GM20431 (cell line): ENCODE results near the gene FBXW11.

Source experiments
- in situ Hi-C: fragments of 300-500 bp; cut with MseI, MboI; formaldehyde crosslinking; loops from one replicate; pipeline ENCODE4 v1.15.0; 2020; ENCODE audit warnings: low sequenced_read_pairs; ENCODE audit not compliant: unreplicated experiment

Gene FBXW11

GRCh38 chr5:171849585-171850323, 156.7 kb downstream of the FBXW11 start:
- in situ Hi-C loops: no loop called here

DNA sequence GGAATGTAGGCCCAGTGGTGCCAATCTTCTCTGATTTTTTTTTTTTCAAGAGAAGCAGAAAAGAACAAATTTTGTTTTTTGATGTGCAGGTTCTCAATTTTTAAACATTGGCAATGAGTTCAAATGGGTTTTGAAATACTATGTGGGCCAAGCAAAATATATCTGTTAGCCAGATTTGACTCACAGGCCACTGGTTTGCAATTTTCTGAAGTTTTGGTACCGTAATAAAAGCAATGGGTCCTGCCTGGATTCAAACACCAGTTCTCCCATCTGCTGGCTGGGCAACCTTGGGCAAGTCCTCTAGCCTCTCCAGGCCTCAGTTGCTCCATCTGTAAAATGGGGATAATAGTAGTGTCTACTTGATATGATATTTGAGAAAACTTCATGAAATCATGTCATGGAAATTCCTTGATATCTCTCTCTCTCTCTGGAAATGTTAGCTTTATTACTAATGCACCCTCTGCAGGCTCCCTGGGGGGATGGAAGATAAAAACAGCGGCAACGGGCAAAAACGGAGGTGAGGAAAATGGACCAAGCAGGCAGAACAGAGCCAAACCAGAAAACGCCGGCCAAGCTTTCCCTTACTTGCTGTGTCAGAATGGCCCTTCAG, 157.4 kb downstream of the FBXW11 start:
- in situ Hi-C loops: no loop called here

DNA sequence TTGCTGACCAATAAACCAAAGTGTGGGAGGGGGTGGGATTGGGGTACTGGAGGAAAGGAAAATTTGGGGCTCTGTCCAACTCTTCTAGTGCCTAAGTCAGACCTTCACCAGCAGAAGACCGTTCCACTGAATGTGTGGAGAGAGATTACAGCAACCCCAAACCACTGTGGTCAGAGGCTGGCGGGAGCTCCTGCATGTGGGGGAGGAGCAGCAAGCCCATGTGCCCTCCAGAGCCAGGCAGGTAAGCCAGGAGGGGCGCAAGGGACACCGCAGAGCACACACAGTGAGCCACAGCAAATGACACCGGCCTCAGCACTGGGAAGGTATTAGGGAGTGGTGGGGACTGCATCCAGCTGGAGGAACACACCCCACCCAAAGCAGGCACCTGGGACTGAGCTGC, 158.0 kb downstream of the FBXW11 start:
- in situ Hi-C loops: no loop called here

- in situ Hi-C loops: no loop called here
Measured at GRCh38 chr5:171848006-171848405, 158.4 kb downstream of the FBXW11 start.

DNA sequence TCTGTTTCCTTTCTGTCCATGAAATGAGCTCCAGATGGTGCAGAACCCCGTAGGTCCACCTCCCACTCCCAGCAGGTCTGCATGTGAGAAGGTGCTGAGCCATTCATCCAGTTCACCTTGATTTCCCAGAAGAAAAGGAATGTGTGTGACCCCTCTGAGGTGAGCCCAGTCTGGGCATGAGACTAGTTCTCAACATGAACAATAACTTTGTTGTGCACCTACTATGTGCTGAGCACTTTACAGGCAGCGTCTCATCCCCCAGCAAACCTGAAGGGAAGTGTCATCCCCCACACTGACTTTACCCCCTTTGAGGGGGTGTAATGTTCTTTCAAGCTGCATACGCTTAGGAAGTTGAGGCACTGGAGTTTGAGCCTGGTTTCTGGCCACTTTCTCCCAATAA, 159.4 kb downstream of the FBXW11 start:
- in situ Hi-C loops: no loop called here

GRCh38 chr5:171846323-171846722, 160.1 kb downstream of the FBXW11 start:
- in situ Hi-C loops: no loop called here

- in situ Hi-C loops: no loop called here
Measured at GRCh38 chr5:171845857-171846256, 160.6 kb downstream of the FBXW11 start.

GRCh38 chr5:171845040-171845630, 161.3 kb downstream of the FBXW11 start:
- in situ Hi-C loops: no loop called here

- in situ Hi-C loops: no loop called here
Measured at GRCh38 chr5:171842777-171843328, 163.6 kb downstream of the FBXW11 start.

DNA sequence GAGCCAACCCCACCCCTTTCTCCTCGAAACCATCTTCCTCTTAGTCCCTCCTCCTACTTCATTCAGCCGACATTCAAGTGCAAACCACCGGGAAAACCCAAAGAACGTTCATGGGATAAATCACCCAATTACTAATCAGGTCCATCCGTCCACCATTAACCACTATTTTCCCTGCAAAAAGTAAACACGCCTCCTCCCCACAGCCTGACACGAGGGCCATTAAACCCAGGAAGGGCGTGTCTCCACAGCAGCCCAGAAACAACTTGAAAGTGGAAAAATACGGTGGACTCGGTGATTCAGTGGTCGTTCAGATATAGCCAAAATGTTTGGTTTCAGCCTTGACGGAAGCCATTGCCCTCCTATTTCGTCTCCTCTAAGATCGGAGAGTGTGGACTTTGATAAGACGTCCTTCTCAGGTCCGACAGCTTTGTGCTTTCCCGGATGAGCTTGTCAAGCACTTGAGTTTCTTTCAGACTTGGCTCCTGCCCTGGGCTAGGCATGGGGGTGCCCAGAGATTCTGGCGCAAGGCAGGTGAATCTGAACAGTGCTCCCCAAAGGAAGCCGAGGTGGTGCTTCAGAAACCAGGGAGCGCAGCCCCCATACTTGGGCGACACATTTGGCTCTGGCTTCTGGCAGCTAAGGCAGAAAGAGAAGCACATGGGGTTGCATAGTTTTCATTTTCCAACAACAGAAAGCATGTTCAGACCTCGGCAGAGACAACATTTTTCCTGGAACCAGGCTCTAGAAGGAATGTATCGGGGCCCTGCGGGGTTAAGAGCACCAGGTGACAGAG, 164.3 kb downstream of the FBXW11 start:
- in situ Hi-C loops: no loop called here

DNA sequence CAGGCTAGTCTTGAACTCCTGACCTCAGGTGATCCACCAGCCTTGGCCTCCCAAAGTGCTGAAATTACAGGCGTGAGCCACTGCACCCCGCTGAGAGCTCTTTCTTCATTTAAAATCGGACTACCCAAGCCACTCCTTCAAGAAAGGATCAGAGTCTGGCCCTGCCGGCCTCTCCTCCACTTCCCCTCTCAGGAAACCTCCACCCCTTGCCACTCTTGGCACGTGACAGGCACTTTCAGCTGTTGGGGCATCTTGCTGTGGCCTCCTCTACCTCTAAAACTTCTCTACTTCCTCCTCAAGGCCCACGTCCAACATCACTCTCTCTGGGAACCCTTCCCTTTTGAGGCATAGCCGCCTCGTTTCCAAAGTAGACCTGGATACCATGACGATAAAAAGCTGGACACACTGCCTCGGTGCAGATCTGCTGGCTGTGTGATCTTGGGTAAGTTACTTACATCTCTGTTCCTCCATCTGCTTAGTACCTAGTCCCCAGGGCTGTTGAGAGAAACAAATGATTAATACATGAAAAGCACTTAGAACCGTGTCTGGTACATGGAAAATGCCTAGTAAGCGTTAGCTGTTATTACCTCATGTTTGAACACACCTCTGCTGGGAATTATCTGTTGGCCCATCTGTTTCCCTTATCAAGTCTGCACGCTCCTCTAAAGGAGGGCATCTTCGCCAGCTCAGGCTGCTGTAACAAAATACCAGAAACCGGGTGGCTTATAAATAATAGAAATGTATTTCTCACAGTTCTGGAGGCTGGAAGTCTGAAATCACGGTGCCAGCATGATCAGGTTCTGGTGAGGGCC, 165.5 kb downstream of the FBXW11 start:
- in situ Hi-C loops: no loop called here

GRCh38 chr5:171840066-171840465, 166.4 kb downstream of the FBXW11 start:
- in situ Hi-C loops: no loop called here

GRCh38 chr5:171839112-171839511, 167.3 kb downstream of the FBXW11 start:
- in situ Hi-C loops: no loop called here

DNA sequence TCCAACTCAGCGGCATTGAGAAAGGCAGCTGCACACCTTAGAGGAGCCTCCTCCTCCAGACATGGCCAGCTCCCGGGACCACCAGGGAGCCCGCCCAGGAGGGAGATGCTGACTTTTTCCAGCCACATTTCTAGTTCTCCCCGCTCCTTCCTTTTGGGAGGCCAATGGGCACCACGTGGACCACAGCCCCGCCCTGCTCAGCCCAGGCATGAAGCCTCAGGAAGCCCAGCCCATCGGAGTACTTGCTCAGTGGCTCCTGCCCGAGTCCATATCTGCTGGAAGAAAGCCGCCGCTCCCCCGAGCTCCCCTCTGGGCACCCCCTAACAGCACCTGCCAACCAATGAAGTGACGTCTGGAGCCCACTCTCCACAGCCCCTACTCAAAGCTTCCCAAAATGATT, 168.4 kb downstream of the FBXW11 start:
- in situ Hi-C loops: no loop called here

DNA sequence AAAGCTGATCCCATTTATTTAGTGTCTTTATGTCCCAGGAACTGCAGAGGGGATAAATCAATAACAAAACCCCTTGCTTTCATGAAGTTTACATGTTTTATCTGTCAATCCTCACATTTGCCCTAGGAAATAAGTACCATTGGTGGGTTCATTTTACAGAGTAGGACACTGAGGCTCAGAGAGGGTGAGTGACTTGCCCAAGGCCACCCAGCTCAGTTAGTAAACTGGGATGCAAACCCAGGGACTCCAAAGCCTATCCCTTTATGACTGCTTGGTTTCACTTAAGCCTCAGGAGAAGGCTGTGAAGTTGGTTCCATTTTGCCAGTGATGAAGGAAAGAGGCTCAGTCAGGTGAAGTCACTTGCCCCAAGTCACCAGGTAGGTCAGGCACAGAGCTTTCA, 168.9 kb downstream of the FBXW11 start:
- in situ Hi-C loops: no loop called here

GRCh38 chr5:171835066-171835465, 171.4 kb downstream of the FBXW11 start:
- in situ Hi-C loops: no loop called here

DNA sequence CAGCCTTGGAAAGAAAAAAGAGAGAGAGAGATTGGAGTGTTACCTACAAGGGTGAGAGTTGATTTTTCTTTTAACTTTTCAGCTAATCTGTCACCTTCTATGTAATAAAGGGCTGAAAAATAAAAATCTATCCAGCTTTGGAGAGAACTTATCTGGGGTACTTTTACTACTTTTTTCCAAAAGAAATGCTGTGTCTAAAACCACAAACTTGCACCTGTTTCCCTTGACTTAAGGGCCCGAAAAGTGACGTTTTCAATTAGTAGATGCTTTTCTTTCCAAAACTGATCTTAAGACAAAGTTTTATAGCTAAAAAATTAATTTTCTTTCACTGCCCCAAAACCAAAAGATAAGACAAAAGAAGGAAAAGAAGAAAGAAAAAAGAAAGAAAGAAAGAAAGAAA, 172.0 kb downstream of the FBXW11 start:
- in situ Hi-C loops: no loop called here

- in situ Hi-C loops: no loop called here
Measured at GRCh38 chr5:171832775-171833174, 173.7 kb downstream of the FBXW11 start.

GRCh38 chr5:171830686-171831085, 175.8 kb downstream of the FBXW11 start:
- in situ Hi-C loops: no loop called here

- in situ Hi-C loops: no loop called here
Measured at GRCh38 chr5:171827162-171827561, 179.3 kb downstream of the FBXW11 start.
